NCI-H748 (cell line): ENCODE results near the gene CTDNEP1.

ENCODE experiments used
- DNase-seq: peaks from one replicate; lab custom pipeline; 2025; ENCODE audit not compliant: unreplicated experiment; lab: John Stamatoyannopoulos, UW

CTDNEP1 gene

GRCh38 chr17:7251661-7252175, at the start of gene CTDNEP1:
Gene CTDNEP1, minus strand, starts transcription at chr17:7251734. Its CDS starts 438 bp downstream, at chr17:7251296.
- peak; percentile 100 for DNase-seq

GRCh38 chr17:7296189-7296861, 44.8 kb upstream of the CTDNEP1 start:
- peak; percentile 91 for DNase-seq

- peak; percentile 43 for DNase-seq
These were observed 44.0 kb upstream of the CTDNEP1 start for GRCh38 chr17:7295230-7296180.

GRCh38 chr17:7294614-7295153, 43.1 kb upstream of the CTDNEP1 start, which contains the start of gene YBX2:
Gene YBX2, minus strand, starts transcription at chr17:7294639. Its CDS starts 139 bp downstream, at chr17:7294500.
- peak; percentile 98 for DNase-seq

- DNase-seq, result peak; percentile 91
These were observed 42.5 kb upstream of the CTDNEP1 start for GRCh38 chr17:7293816-7294613.

- DNase-seq, result peak; percentile 27
These were observed 41.6 kb upstream of the CTDNEP1 start for GRCh38 chr17:7293159-7293558.

- no peak for DNase-seq
These were observed 41.2 kb upstream of the CTDNEP1 start for GRCh38 chr17:7292729-7293128.

- no peak for DNase-seq
These were observed 40.7 kb upstream of the CTDNEP1 start for GRCh38 chr17:7292194-7292593.

GRCh38 chr17:7290685-7291084, 39.2 kb upstream of the CTDNEP1 start:
- DNase-seq, result no peak

GRCh38 chr17:7290166-7290565, 38.6 kb upstream of the CTDNEP1 start:
- no peak for DNase-seq

- DNase-seq, result no peak
These were observed 37.9 kb upstream of the CTDNEP1 start for GRCh38 chr17:7289256-7290032.

GRCh38 chr17:7285679-7286078, 34.1 kb upstream of the CTDNEP1 start:
- DNase-seq, result no peak

- DNase-seq, result no peak
These were observed 33.4 kb upstream of the CTDNEP1 start for GRCh38 chr17:7284911-7285310.

GRCh38 chr17:7283471-7284216, 32.1 kb upstream of the CTDNEP1 start:
- no peak for DNase-seq

- DNase-seq, result no peak
These were observed 31.3 kb upstream of the CTDNEP1 start for GRCh38 chr17:7282752-7283321.

GRCh38 chr17:7281953-7282751, 30.6 kb upstream of the CTDNEP1 start:
- peak; percentile 60 for DNase-seq

GRCh38 chr17:7281074-7281952, 29.8 kb upstream of the CTDNEP1 start, which contains the start of gene SLC2A4:
Gene SLC2A4, plus strand, starts transcription at chr17:7281718. Its CDS starts 217 bp downstream, at chr17:7281935.
- peak; percentile 98 for DNase-seq
